ENCODE measurements around the gene CPSF2.

CPSF2 gene

DNA sequence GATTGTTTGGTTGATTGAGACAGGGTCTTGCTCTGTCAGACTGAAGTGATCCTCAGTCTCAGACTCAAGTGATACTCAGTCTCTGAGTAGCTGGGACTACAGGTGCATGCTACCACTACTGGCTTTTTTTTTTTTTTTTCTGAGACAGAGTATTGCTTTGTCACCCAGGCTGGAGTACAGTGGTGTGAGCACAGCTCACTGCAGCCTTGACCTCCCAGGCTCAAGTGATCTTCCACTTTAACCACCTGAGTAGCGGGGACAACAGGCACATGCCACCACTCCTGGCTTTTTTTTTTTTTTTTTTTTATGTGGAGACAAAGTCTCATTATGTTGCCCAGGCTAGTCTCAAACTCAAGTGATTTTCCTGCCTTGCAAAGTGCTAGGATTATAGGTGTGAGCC lies 31.8 kb downstream of the CPSF2 start:
- TF ChIP-seq, protein P1, sequence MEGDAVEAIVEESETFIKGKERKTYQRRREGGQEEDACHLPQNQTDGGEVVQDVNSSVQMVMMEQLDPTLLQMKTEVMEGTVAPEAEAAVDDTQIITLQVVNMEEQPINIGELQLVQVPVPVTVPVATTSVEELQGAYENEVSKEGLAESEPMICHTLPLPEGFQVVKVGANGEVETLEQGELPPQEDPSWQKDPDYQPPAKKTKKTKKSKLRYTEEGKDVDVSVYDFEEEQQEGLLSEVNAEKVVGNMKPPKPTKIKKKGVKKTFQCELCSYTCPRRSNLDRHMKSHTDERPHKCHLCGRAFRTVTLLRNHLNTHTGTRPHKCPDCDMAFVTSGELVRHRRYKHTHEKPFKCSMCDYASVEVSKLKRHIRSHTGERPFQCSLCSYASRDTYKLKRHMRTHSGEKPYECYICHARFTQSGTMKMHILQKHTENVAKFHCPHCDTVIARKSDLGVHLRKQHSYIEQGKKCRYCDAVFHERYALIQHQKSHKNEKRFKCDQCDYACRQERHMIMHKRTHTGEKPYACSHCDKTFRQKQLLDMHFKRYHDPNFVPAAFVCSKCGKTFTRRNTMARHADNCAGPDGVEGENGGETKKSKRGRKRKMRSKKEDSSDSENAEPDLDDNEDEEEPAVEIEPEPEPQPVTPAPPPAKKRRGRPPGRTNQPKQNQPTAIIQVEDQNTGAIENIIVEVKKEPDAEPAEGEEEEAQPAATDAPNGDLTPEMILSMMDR (IDR thresholded peaks at IDR 0.05; ENCODE audit: insufficient read depth, low read depth, low read length, missing control alignments), result no peak
- no peak for DNase-seq (ENCODE audit: low read depth)
- no peak overlapping the region for H3K4me3 ChIP-seq (ENCODE audit: low read length)

DNA sequence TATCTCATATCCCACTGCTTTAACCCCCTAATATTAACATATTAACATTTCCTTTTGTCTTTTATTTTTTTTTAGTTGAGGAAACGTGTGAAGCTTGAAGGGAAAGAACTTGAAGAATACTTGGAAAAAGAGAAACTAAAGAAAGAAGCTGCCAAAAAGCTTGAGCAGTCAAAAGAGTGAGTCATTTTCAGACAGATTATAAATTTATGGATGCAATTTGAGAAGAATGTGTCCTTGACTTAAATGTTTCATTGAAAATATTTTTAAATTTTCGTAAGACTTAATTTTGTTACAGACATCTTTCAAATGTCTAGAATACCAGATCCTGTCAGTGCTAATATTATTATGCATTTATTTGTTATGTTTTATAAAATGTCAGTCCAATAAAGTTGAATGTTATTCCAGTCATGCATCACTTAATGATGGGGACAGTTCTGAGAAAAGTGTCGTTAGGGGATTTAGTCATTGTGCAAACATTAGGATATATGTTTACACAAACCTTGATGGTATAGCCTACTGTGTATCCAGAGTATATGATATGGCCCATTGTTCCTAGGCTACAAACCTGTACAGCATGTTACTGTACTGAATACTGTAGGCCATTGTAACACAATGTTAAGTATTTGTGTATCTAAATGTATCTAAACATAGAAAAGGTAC lies 32.6 kb downstream of the CPSF2 start:
- TF ChIP-seq, protein P1 (IDR thresholded peaks at IDR 0.05; ENCODE audit: insufficient read depth, low read depth, low read length, missing control alignments), result no peak
- no peak for DNase-seq (ENCODE audit: low read depth)
- no peak overlapping the region for H3K4me3 ChIP-seq (ENCODE audit: low read length)

DNA sequence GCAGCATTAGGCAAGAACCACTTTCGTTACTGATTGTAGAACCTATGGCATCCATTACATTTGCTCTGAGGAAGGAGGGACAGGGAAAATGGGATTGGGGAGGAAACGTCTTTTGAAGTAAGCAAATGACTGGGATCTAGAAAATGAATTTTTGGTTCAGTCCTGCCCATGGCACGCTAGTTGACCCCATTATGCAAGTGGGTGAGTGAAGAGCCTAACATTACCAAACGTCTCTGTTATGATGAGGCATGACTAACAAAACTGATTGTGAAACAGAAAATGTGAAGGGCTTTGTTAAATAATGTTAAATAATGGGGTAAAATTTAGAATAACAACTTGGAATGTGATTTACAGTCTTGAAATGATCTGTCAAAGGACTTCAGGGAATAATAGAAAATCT lies 38.9 kb downstream of the CPSF2 start:
- H3K4me3 ChIP-seq (ENCODE audit: low read length), result no peak overlapping the region
- TF ChIP-seq, protein P1 (IDR thresholded peaks at IDR 0.05; ENCODE audit: insufficient read depth, low read depth, low read length, missing control alignments), result no peak
- peak; percentile 76 for DNase-seq (ENCODE audit: low read depth)

DNA sequence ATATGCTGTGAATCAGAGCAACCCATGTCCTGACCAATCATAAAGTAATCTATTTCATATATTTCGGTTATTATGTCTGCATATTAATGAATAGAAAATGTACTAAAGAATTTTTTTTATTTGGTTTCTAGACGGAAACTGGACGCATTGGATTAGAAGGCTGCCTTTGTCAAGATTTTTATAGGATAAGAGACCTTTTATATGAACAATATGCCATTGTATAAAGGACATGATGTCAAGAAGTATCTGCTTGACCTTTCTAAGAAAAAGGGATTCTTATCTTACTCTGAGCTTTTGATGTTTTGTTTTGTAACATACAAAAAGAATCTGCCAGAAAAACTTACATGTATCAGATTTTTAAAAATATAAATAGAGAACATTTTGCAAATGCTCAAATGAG lies 39.8 kb downstream of the CPSF2 start:
- no peak overlapping the region for H3K4me3 ChIP-seq (ENCODE audit: low read length)
- DNase-seq (ENCODE audit: low read depth), result no peak
- TF ChIP-seq, protein P1 (IDR thresholded peaks at IDR 0.05; ENCODE audit: insufficient read depth, low read depth, low read length, missing control alignments), result no peak

DNA sequence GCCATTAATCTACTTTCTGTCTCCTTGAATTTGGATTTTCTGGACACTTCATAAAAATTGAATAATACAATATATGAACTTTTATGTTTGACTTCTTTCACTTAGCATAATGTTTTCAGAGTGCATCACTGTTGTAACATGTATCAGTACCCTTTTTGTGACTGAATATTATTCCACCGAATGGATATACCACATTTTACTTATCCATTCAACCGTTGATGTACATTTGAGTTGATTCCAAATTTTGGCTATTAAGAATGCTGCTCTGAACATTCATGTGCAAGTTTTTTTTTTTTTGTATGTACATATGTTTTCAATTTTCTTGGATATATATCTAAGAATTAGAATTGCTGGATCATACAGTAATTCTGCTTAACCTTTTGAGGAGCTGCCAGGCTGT lies 43.2 kb downstream of the CPSF2 start:
- TF ChIP-seq, protein P1 (IDR thresholded peaks at IDR 0.05; ENCODE audit: insufficient read depth, low read depth, low read length, missing control alignments), result no peak
- H3K4me3 ChIP-seq (ENCODE audit: low read length), result no peak overlapping the region
- DNase-seq (ENCODE audit: low read depth), result no peak

GRCh38 chr14:92173668-92174067 lies 51.9 kb downstream of the CPSF2 start:
- TF ChIP-seq, protein P1 (IDR thresholded peaks at IDR 0.05; ENCODE audit: insufficient read depth, low read depth, low read length, missing control alignments), result no peak
- H3K4me3 ChIP-seq (ENCODE audit: low read length), result no peak overlapping the region
- peak; percentile 7 for DNase-seq (ENCODE audit: low read depth)

- TF ChIP-seq, protein P1 (IDR thresholded peaks at IDR 0.05; ENCODE audit: insufficient read depth, low read depth, low read length, missing control alignments), result no peak
- DNase-seq (ENCODE audit: low read depth), result no peak
- H3K4me3 ChIP-seq (ENCODE audit: low read length), result no peak overlapping the region
These were observed 54.0 kb downstream of the CPSF2 start for GRCh38 chr14:92175811-92176210.
